HG03469 (cell line): ENCODE measurements around the gene ITPR3.

ENCODE experiments used
- ATAC-seq: cut with Tn5 transposase; IDR thresholded peaks from one replicate; pipeline ENCODE4 v1.9.1; 2021; ENCODE audit warnings: mild to moderate bottlenecking, moderate library complexity, moderate number of reproducible peaks; ENCODE audit not compliant: unreplicated experiment

The ITPR3 gene

DNA sequence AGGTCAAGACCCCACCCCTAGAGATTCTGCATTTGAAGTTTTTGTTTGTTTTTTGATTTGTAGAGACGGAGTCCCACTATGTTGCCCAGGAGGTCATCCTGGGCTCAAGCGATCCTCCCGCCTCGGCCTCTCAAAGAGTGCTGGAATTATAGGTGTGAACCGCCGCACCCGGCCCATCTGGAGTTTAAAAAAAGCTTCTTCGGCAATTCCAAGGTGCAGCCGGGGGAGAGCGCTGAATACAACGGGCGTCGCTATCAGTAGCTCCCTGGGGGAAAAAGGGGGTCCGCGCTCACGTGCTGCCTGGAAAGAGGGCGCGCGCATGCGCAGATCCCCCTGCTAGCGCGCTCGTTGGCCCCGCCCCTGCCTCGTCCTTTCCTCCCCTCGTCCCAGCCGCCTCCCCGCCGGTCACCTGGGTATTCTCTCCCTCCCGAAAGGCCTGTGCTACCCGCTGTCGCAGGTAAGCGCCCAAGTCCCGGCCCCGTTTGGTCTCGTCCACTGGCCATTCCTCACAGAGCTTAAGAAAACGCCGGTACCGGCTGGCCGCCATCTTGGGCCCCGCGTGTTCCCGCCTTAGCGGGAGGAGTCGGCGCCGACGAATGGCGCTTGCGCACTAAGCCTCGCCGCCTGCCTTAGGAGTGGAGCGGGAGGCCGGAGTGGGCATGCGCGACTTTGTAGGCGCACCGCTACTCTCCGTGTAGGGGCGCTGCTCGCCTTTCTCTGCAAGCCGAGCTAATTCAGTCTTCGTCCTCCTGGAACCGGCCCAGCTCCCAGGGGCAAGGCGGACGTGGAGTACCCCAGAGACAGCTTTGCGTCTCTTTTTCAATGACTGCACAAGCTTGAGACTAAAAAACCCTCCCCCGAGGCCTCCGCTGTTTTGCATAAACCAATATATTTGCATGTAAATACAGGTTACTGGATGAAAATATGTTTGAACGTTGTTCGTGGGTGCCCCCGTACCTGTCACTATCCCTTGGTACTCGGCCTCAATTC lies 90.3 kb downstream of the ITPR3 start, which contains the start of gene UQCC2:
TSS of gene UQCC2 (minus strand) at position 561 of the 990 bp plus-strand sequence. CDS start at position 547, 14 bp downstream.
- peak; percentile 72 for ATAC-seq

DNA sequence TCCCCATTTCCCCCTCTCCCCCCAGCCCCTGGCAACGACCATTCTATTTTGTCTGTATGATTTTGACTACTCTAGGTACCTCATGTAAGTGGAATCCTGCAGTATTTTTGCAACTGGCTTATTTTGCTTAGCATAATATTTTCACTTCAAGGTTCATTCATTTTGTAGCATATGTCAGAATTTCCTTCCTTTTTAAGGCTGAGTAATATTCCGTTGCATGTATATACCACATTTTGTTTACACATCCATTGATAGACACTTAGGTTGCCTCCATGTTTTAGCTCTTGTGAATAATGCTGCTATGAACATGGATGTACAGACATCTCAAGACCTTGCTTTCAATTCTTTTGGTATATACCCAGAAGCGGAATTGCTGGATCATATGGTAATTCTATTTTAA lies 91.8 kb downstream of the ITPR3 start:
- no peak for ATAC-seq

DNA sequence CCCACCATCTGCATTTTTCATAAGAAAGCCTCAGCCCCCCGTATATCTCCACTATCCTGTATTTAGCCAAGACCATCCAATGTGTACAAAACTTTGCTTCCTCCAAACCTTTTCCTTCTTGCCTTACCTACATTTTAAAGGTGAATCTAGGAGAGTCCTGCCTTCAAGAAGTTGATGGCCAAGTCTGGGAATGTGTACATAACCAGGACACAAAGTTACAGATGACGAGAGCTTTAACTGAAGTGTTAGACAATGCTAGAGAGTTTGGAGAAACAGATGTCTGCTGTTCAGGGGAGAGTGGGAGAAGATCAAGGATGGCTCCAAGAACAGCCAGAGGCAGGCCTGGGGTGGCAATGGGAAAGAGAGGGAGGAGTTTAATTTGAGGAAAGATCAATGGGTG lies 92.7 kb downstream of the ITPR3 start:
- no peak for ATAC-seq

DNA sequence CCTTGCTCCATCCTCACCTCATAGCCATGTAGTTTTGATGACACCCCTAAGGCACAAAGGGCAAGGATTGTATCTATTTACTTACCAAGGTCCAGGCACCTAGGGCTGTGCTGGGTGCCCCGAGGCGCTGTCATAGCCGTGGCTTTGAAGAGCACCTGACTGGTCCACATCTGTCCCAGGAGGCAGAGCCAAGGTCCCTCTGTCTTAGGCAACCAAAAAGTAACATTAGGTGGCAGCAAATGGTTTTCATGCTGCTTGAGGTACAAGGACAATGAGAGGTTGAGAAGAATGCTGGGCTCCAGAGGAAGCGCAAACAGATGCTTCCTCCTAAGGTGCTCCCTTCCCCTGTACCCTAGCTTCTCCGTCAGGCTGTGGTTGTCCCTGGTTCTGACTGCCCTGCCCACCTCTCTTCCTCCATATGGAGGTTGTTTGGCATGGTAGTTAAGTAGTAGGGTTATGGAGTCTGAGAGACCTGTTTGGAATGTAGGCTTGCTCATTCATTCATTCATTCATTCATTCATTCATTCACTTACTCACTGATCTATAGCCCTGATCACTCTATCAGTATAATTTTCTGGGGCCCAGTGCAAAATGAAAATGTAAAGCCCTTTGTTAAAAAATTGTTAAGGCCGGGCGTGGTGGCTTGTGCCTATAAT lies 93.4 kb downstream of the ITPR3 start:
- ATAC-seq: no peak

DNA sequence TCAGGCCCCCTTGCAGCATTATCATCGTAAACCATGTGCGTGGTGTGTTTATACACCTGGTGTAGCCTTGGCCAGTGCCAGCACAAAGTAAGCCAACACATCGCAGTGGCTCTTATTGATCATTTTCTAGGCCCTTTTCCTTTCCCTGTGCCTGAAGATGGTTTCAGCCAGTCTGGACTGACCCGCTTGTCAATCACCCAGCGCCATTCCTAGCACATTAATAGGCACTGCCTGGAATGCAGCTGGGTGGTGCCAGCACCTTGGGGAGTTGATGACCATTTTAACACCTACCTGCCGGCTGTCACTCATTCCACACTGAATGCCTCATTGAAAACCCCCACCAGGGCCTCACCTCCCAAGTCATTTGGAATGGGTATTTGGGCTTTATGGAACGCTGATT lies 95.3 kb downstream of the ITPR3 start:
- no peak for ATAC-seq

DNA sequence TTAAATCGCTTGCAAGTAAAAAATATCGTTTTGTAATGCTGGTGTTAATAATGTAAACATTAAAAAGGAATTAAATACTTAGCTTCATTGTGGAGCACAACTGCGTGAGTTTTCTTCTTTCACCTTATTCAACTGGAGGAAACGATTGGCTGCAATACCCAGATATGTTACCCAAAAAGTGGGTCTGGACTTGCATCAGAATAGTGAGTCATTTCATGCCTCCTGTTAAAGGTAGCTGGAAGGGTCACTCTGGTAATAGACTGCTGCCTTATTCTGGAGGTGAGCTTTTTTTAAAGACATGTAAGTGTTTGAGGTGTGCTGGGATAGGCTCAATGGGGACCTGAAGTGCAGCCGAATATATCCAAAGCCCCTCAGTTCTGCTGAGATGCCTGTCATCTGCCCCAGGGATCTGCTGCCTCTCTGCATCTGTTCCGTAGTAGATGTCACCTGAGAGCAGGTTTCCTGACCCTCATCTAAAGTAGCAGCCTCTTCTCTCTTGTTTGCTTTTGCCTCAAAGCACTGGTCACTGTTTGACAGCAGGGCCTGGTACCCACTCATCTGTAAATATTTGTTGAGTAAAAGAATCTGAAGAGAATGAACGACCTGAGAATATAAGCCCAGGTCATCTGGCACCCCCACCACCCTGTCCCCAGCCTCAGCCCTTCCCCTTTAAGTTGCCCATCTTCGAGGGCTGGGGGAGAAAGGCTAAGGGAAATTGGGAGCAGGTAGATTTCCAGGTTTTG lies 95.9 kb downstream of the ITPR3 start:
- no peak for ATAC-seq

DNA sequence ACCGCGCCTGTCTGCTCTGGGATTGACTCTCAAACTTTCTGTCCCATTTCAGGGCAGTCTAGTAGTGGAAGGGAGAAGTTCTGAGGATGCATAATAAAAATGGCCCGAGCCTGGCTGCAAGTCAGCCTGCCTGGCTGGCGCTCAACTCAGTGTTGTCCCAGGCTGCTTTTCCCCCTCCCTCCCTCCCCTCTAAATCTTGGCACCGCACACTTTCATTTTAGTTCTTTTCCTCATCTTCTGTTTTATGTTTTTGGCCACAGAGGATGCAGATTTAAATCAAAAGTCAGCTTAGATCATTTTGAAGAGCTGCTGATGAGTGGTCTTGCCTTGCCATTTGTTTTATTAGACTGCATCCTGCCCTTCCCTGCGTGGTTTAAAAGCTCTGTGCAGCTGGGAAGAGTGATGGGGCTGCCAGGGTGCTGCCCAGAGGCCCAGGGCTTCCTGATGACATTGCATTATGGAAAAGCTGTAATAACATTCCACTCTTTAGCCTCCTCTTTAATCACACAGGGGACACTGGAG lies 96.9 kb downstream of the ITPR3 start:
- no peak for ATAC-seq

DNA sequence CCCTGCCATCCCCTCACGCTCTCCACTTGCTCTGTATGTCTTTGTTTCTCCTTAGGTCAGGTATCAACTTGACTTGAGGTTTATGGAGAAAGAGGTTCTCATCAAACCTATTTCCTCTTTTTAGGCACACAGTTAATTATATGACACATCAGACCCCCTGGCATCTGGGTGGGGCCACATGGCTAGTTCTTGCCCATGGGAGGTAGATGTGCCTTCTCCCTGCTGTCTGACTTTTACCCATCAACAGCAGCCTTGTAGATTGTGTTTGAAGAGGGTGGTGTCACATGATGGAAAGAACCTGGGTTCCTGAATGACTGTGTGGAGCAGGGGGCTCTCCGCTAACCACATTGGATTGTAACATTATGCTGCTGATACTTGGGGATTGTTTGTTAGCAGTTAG lies 97.6 kb downstream of the ITPR3 start:
- no peak for ATAC-seq

DNA sequence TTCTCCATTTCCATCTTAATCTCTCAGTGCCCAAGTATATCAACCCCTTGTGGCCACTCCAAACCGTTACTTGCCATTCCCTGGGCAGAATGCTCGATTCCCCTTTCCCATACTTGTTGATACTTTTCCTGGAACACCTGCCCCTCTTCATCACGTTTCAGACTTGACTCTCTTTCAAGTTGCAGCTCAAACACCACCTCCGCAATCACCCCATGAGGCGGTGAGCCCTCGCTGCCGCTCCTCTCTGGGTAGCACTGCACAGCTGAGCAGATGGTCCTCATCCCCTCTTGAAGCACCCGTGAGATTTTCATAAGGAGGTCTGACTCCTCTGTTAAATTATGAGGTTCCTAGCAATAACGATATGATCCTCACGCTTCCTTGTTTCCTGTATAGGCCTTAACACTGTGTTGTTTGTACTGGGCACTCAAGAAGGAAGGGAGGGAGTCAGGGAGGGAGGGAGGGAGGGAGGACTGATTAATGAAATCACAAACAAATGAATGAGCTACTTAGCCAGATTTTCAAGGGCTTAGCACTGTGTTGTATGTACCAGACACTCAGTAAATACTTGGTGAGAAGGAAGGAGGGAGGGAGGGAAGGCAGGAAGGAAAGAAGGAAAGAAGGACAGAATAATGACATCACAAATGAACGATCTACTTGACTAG lies 98.3 kb downstream of the ITPR3 start:
- no peak for ATAC-seq

DNA sequence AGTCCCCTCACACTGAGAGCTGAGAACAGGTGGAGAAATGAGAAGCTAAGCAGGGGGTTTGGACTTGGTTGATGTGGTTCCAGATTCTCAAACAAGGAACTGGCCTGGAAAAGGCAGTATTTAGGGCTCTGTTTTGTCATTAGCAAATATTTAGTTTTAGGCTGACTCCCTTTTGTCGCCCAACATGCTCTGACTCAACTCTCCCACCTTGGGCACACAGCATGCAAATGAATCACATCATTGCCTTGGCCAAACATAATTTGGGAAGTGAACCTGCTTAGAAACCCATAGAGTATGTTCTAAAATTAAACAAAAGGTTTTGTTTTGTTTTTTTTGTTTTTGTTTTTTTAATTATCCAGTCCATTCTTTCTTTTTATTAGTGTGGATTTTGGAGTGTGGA lies 99.9 kb downstream of the ITPR3 start:
- ATAC-seq: no peak

DNA sequence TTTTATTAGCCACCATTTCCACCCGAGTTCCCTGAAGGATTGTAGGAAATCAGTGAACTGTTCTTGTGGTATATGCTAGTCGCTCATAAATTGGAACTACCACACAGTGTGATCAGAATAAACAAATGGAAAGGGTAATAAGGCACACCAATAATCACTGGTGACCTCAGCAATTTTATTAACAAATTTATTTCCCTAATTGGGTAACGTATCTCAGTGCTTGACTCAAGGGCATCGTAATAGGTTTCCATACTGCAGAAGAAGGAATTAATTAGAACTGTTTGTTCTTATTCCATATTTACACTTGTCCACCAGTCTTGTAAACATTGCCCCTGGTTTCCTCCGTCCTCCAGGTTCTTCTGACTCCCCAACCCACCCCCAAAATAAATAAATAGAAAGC lies 100.4 kb downstream of the ITPR3 start:
- no peak for ATAC-seq

DNA sequence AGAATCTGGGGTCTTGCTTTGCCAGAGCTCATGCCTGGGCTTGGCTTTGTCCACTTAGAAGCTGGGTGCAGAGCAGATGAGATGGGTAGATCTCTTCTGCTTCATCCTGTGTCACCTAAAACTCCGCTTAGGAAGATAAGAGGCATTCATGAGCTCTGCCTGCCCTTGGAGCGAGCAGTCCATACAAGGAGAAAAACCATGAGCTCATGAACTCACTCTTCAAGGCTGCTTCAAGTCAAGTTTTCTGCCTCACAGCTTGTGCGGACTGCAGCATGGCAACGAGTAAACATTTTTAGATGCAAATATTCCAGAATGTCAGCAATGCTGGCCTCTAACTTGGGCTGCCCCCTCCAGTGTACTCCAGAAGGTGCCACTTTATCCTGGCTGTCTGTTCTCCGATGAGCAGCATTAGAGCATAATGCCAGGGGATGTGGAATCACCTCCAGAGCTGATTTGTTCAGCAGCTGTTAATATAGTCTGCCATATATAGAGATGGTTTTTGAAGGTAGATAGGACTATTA lies 101.0 kb downstream of the ITPR3 start:
- ATAC-seq: no peak

DNA sequence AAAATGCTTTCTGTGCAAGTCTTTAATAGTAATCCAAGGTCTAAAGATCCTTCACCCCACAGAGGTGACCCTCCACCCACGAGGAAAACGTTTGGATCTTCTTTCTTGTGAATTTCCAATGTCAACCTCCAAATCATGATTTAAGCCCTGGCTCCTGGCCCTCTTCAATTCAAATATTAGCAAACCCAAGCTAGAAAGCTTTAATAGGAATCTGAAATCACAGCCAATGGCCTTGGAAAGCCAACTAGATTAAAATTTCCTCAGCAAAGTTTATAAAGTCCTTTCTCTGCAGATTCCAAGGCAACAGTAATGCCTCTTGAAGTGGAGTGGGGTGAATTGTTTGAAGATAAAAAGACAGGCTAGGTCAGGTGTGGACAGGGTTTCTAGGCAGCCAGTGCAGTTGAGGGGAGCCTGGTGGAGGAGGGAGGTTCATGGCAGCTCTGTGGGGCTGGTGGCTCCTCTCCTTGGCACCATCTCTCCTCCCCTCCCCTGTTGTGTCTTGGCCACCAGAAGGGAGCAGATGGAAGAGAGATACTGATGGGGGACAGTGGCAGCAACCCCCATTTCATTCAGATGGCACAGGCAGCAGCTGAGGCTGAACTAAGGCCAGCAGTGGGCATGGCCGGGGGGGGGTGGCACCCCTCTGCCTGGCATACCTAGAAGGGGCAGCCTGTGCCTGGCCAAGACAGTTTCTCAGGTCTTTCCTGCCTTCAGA lies 102.4 kb downstream of the ITPR3 start:
- ATAC-seq: no peak

DNA sequence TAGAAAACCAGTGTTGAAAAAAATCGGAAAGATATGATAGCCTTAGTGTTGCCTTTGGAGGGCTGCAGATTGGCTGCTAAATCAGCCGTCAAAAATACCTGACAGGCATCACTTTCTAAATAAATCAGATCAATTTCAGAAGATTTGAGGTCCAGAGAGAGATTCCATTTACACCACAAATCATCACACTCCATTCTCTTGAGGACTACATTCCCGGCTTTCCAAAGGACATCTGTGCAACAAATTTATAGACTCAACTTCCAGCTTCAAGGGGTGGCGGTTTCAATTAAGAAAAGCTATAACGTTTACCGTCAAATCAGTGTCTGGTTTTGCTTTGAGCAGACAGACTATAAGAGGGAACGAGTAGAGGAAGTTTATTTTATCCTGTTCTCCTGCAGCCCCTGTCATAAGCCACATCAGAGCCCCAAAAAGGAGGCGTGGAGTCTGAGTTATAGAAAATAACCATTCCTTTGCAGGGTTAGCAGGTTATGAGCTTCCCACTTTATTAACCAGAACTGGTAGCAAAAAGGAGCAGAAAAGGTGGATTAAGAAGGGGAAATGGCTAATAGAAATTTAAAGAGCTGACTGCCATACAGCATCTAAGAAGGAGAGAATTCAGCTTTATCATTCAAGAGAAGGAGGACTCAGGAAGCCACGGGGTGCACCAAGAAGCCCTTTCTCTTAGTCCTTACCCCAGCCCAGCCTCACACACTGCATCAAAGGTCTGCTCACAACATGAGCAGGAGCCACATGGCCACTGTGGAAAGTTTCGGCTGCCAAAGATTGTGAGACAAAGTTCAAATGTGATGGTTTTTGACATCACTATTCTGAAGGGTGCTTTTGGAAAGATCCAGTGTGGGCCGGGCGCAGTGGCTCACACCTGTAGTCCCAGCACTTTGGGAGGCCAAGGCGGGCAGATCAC lies 103.2 kb downstream of the ITPR3 start:
- no peak for ATAC-seq

DNA sequence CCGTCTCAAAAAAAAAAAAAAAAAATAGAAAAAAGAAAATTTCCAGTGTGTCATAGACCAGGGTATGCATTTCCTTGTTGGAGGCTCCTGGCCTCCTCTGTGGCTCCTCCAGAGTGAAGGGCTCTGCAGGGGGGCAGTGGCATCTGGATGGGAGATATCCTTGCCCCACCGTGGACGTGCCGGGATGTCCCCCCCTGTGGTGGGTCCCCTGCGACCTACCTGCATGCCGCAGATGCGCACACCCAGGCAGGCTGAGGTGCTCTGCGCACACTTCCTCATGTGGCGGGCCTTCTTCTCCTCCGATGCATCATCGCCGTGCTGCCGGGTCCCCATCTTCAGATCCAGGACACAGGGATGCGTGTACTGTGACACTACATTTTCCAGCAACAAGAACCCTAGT lies 104.1 kb downstream of the ITPR3 start:
- no peak for ATAC-seq

DNA sequence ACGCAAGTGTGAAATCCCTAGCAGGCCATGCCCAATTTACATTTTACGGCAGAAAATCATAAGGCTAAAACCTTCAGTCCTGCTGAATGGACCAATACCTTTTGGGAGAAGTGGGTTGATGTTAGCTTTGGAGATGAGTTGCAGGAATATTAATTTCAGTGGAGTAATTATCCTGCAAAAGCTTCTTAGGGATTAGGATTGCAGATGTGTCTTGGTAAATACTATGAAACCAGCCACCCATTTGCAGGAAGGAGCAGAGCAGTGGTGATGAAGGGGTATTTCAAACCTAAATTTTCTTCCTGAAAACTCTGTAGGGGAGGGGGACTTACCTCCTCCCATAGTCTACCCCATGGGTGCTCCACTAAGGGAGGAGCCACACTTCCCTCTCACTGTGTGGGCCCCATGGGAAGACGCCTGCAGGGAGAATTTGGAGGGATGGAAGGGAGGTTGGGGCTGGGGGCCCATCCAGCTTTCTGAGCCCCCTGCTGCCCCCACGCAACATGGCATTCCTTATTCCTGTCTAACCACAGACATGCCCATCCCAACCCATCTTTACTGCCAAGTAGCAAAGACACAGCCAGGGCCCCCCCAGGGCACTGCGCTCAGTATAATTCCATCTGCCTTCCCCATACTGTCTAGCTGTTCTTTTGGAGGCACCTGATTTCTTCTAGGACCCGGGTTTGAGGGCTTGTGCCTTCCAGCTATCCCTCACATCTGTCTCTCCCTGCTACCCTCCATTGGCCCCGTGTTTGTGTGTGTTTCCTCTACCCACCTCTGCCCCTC lies 105.0 kb downstream of the ITPR3 start:
- ATAC-seq: no peak

DNA sequence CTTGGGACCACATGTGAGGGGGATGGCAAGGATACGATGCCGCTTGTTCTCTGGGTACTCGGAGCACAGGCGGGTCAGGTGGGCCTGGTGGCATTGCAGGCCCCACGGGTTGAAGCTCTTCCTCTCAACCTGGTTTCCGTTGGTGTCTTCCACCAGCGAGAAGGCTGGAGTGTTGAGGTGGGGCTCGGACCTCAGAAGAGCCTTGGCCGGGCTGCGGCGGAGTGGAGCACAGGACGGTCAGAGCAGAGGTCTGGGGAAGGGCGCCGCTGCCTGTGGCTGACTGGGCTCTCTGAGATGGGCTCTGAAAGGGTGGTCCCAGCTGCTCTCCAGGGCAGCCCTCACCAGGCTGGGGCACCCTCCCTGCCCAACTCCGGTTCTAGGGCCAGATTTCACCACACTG lies 105.6 kb downstream of the ITPR3 start:
- ATAC-seq: no peak

DNA sequence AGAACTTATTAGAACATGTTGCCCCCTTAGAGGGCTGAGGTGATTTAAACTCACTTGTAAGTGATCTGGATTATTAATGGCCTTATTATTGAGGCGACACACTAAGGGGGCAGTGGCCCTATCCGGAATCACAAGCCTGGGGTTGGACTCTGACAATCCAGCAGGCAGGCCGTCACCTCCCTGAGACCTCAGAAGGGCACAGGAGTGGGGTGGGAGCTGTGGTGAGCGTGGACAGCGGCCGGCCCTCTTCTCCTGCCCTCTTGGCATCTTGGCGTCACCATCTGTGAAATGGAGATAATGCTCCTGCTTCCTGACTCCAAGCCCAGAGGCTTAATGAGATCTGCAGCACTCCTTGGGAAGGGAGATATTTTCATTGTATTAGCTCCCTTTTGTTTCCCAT lies 106.0 kb downstream of the ITPR3 start:
- ATAC-seq: no peak
